Measurements from ENCODE around the gene DBH. TPM values are rescaled to one million over a fixed set of nuclear protein-coding genes. Genes with fewer than 3 reads are reported as not detected.

DBH gene
- total and polyA plus RNA-seq, 7 donors = 0.01 TPM; not detected in 6

DNA sequence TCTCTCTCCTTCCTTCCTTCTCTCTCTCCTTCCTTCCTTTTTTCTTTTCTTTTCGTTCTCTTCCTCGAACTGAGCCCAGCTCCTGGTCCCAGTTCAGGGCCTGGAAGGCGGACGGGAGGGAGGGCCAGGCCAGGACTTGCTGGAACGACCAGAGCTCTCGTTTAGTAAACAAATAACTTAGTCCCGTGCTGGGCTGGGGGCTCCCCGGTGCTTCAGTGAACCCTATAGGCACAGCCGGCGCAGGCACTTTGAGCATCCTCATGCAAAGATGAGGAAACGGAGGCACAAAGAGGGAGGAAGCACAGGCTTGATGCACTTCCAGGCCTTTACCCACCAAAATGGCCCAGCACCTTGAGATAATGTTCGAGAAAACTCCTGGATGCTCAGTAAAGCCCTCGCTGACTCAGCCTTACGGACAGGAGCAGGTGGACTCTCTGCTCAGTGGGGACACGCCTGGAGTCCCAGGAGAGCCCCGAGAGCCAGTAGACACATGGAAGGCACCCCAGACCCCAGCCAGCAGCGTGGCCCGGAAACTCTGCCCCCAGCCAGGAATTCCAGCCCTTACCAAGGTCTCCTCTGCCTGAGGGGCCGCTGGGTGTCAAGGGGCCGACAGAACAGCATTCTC lies 45.8 kb upstream of the DBH start:
- H3K27ac ChIP-seq = no peak overlapping the region
- no peak for DNase-seq
- no peaks in the 10 kb centered on the region for H3K9me3 ChIP-seq
- TF ChIP-seq POLR2AphosphoS5 (IDR thresholded peaks at IDR 0.05) = no peak
- TF ChIP-seq EP300 (IDR thresholded peaks at IDR 0.05) = no peak
- TF ChIP-seq, protein P1, sequence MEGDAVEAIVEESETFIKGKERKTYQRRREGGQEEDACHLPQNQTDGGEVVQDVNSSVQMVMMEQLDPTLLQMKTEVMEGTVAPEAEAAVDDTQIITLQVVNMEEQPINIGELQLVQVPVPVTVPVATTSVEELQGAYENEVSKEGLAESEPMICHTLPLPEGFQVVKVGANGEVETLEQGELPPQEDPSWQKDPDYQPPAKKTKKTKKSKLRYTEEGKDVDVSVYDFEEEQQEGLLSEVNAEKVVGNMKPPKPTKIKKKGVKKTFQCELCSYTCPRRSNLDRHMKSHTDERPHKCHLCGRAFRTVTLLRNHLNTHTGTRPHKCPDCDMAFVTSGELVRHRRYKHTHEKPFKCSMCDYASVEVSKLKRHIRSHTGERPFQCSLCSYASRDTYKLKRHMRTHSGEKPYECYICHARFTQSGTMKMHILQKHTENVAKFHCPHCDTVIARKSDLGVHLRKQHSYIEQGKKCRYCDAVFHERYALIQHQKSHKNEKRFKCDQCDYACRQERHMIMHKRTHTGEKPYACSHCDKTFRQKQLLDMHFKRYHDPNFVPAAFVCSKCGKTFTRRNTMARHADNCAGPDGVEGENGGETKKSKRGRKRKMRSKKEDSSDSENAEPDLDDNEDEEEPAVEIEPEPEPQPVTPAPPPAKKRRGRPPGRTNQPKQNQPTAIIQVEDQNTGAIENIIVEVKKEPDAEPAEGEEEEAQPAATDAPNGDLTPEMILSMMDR (IDR thresholded peaks at IDR 0.05) = no peak
- no peak for TF ChIP-seq POLR2A (IDR thresholded peaks at IDR 0.05)
- peaks cover 0 to 36% (median 6%) of the 10 kb centered on the region in 3 donors for H3K27me3 ChIP-seq
- no peak overlapping the region for H3K4me3 ChIP-seq
- no peaks in the 10 kb centered on the region for H3K36me3 ChIP-seq
- intact Hi-C loops (cut with DNase I) = no loop called here
- 70 to 72% methylated on average over 20 of the region's 20 CpGs for WGBS, 2 donors
- peaks cover 0 to 12% (median 8%) of the 10 kb centered on the region in 4 donors for H3K4me1 ChIP-seq

DNA sequence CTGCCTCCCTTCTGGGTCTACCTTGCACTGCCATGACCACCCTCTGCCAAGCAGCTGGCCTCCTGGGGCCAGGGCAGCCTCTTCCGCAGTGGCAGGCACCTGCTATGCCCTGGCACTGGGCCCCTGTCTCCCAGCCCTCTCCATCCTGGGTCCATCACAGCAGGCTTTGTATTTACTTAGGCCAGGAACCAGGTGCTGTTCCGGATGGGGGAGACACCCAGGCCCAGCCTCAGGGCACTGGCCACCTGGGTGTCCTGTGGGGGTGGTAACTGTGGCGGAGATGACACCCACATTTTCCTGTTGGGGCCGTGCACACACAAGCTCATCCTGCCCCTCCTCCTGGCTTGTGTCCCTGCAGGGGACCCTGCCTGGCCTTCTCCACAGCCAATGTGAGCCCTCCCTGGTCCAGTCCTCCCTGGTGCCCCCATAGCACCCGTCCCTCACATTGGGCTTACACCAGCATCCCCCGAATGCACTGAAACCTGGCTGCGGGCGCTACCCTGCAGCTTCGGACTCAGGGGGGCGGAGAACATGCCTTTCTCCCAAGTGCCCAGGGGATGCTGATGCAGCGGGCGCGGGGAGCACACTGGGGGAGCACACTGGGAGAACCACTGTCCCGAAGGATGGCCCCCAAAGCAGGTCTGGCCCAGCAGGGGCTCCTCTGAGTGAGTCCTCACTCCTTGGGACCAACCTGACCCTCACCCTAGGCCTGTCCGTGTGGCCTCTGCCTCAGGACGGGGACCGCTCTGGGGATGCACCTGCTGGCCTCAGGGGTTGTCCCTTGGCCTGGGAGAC lies 44.9 kb upstream of the DBH start:
- no peak for DNase-seq
- TF ChIP-seq POLR2AphosphoS5 (IDR thresholded peaks at IDR 0.05) = no peak
- TF ChIP-seq EP300 (IDR thresholded peaks at IDR 0.05) = no peak
- TF ChIP-seq POLR2A (IDR thresholded peaks at IDR 0.05) = no peak
- intact Hi-C loops (cut with DNase I) = no loop called here
- Histone ChIP-seq H3K27me3 (peaks cover 0 to 26% (median 0%) of the 10 kb centered on the region in 3 donors), H3K9me3 (peaks cover 0 to under 1% (median 0%) of the 10 kb centered on the region in 4 donors), H3K4me1 (peaks cover 0 to 2% (median under 1%) of the 10 kb centered on the region in 4 donors), H3K4me3 (no peak overlapping the region), H3K27ac (no peak overlapping the region), H3K36me3 (no peaks in the 10 kb centered on the region)
- WGBS, 2 donors = 79 to 82% methylated on average over 17 of the region's 17 CpGs

DNA sequence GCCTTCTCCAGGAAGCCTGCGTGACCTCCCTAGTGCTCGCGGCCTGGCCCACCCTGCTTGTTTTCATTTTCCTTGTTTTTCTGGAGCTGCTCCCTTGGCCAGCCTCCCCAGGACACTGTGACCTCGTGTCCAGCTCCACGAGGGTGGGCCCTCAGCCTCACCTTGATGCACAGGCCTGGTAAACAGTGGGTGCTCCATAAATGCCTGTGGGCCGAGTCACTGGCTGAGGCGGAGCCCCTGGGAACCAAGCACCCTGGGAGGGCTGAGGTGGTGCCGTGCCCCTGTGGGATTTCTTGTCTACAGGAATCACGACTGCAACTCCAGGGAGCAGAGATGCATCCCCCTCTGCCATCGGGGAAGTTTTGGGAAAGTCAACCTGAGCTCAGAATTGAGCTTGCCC lies 44.2 kb upstream of the DBH start:
- DNase-seq = no peak
- H3K4me1 ChIP-seq = no peaks in the 10 kb centered on the region
- no peak overlapping the region for H3K4me3 ChIP-seq
- 27 to 63% methylated on average over 10 of the region's 10 CpGs for WGBS, 2 donors
- H3K27ac ChIP-seq = no peak overlapping the region
- no peak for TF ChIP-seq POLR2AphosphoS5 (IDR thresholded peaks at IDR 0.05)
- TF ChIP-seq, protein P1 (IDR thresholded peaks at IDR 0.05) = no peak
- TF ChIP-seq POLR2A (IDR thresholded peaks at IDR 0.05) = no peak
- no peak for TF ChIP-seq EP300 (IDR thresholded peaks at IDR 0.05)
- intact Hi-C loops (cut with DNase I) = no loop called here
- peaks cover 0 to 20% (median 0%) of the 10 kb centered on the region in 3 donors for H3K27me3 ChIP-seq
- H3K36me3 ChIP-seq = no peaks in the 10 kb centered on the region
- H3K9me3 ChIP-seq = peaks cover 0 to 6% (median 3%) of the 10 kb centered on the region in 4 donors

DNA sequence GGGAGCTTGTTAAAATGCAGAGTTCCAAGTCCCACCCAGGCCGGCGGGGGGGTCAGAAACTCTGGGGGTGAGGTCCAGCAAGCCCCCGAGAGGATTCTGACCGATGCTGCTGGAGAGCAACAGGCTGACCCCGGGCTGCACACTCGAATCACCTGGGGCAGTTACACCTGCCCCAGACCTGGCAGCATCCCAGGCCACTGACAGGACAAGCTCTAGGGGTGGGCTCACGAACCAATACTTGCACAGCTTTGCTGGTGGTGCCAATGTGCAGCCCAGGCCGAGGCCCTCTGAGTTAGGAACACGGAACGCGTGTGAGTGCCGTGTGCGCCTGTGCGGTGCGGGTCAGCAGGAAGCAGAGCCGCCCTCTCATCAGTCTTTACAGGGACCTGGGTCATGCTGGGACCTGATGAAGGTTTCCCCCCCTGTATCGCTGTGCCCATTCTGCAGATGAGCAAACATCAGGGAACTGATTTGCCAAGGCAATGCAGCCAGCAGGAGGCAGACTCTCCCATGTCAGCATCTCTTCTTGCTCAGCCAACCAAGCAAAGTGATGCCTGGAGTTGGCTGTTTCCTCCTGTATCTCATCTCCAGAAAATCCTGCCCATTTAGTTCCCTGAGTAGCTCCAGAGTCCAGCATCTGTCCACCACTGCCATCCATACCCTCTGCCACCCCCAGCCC lies 43.3 kb upstream of the DBH start:
- TF ChIP-seq POLR2A (IDR thresholded peaks at IDR 0.05) (no peak), POLR2AphosphoS5 (IDR thresholded peaks at IDR 0.05) (no peak), EP300 (IDR thresholded peaks at IDR 0.05) (no peak)
- TF ChIP-seq, protein P1 (IDR thresholded peaks at IDR 0.05) = no peak
- Histone ChIP-seq H3K4me1 (no peaks in the 10 kb centered on the region), H3K36me3 (no peaks in the 10 kb centered on the region), H3K27me3 (peaks cover 0 to 18% (median 0%) of the 10 kb centered on the region in 3 donors), H3K27ac (no peak overlapping the region), H3K9me3 (peaks cover 7 to 10% (median 10%) of the 10 kb centered on the region in 4 donors), H3K4me3 (no peak overlapping the region)
- intact Hi-C loops (cut with DNase I) = no loop called here
- DNase-seq = no peak
- WGBS, 2 donors = 72 to 80% methylated on average over 17 of the region's 17 CpGs

All from sigmoid colon (tissue), 7 donors.